ENCODE results near the gene JMJD4.

The JMJD4 gene

DNA sequence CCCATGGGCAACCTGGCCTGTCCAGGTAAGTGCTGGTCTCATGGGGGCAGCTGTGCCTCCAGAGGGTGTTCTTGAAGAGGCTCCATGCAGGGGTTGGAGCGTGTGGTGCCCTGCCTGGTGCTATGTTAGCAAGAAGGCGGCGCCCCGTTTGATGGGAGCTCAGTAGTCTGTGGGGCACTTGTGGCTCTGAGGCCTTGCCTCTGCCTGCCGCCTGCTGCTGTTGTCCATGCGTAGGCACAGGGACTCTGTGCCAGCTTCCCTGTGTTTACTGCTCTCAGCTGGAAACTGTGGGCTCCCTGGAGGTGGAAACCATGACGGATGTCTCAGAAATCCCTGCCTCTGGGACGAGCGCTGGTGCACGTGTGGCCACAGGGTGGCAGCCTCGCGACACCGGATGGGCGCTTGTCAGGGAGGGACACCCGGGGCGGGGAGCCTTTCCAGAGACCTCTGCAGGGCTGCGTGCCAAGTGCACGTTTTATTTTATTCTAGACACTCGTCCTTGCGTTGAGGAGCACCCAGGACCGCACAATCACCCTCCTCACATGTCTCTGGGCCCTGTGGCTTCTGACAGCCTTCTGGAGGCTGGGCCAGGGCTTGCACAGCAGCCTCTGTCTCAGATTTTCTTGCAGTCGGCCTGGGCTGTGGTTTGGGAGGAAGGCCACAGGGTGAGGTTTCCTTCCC lies 27.3 kb upstream of the JMJD4 start:
- Histone ChIP-seq H3K4me1 (ENCODE audit: low read length) (peaks cover 43% of the 10 kb centered on the region), H3K4me2 (ENCODE audit: low read depth, low read length) (peak overlapping the region; percentile 52), H2AFZ (ENCODE audit: low read length) (no peak overlapping the region; the same call in 1 of the 2 replicates), H3K9me3 (replicated peaks; ENCODE audit: insufficient read depth, low read length) (no peaks in the 10 kb centered on the region), H3K79me2 (ENCODE audit: low read length) (peaks cover 44% of the 10 kb centered on the region), H3K9me2 (replicated peaks; ENCODE audit: insufficient read depth, low read length) (no peaks in the 10 kb centered on the region), H3F3A (ENCODE audit: insufficient read depth, low read length) (peaks cover 31% of the 10 kb centered on the region), H4K20me1 (ENCODE audit: insufficient read depth, low read length) (no peaks in the 10 kb centered on the region), H3K36me3 (replicated peaks; ENCODE audit: insufficient read depth, low read length) (peaks cover 14% of the 10 kb centered on the region), H3K4me3 (ENCODE audit: low read length) (no peak overlapping the region), H3K27me3 (replicated peaks; ENCODE audit: insufficient read depth, low read length) (no peaks in the 10 kb centered on the region), H3K27ac (ENCODE audit: low read length) (peak overlapping the region; percentile 60; the same call in 1 of the 2 replicates), H3K9ac (ENCODE audit: low read length) (no peak overlapping the region)
- no peak for TF ChIP-seq EZH2phosphoT487 (IDR thresholded peaks at IDR 0.05; ENCODE audit: low read length)
- TF ChIP-seq, protein P1, sequence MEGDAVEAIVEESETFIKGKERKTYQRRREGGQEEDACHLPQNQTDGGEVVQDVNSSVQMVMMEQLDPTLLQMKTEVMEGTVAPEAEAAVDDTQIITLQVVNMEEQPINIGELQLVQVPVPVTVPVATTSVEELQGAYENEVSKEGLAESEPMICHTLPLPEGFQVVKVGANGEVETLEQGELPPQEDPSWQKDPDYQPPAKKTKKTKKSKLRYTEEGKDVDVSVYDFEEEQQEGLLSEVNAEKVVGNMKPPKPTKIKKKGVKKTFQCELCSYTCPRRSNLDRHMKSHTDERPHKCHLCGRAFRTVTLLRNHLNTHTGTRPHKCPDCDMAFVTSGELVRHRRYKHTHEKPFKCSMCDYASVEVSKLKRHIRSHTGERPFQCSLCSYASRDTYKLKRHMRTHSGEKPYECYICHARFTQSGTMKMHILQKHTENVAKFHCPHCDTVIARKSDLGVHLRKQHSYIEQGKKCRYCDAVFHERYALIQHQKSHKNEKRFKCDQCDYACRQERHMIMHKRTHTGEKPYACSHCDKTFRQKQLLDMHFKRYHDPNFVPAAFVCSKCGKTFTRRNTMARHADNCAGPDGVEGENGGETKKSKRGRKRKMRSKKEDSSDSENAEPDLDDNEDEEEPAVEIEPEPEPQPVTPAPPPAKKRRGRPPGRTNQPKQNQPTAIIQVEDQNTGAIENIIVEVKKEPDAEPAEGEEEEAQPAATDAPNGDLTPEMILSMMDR (IDR thresholded peaks at IDR 0.05; ENCODE audit: low read length) = peak; percentile 99
- DNase-seq = peak; percentile 89

DNA sequence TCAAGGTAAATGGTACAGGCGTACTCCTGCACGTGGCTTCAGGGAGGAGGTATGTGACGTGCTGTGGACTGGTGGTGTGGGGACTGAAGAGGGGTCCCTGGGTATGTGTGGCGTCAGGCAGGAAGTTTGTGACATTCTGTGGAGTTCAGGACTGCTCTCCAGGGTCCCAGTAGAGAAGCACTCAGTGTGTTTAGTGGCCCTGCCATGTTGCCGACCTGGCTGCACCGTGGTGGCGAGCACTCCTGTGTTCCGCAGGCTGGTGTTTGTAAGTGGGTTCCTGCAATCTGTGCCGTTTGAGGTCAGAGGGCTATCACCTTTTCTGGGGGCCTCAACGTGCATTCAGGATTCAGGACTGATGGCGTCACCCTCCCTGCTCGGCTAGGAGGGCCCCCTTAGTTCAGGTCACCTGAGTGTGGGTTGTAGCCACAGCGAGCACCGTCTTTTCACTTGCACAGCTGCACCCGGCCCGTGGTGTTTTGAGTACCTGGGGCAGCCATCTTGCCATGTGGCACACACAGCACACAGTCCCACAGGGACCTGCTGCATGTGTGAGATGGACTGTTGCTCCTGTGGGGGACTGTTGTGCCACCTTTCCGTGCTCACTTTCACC lies 26.6 kb upstream of the JMJD4 start:
- Histone ChIP-seq H3K4me3 (ENCODE audit: low read length) (0 out of 2 replicates have a peak overlapping the region, but pooled peaks have one; percentile 1), H3K4me2 (ENCODE audit: low read depth, low read length) (peak overlapping the region; percentile 52), H3K79me2 (ENCODE audit: low read length) (peaks cover 46% of the 10 kb centered on the region), H3K9me3 (replicated peaks; ENCODE audit: insufficient read depth, low read length) (no peaks in the 10 kb centered on the region), H2AFZ (ENCODE audit: low read length) (no peak overlapping the region), H3K4me1 (ENCODE audit: low read length) (peaks cover 43% of the 10 kb centered on the region), H4K20me1 (ENCODE audit: insufficient read depth, low read length) (no peaks in the 10 kb centered on the region), H3K9me2 (replicated peaks; ENCODE audit: insufficient read depth, low read length) (no peaks in the 10 kb centered on the region), H3K27me3 (replicated peaks; ENCODE audit: insufficient read depth, low read length) (no peaks in the 10 kb centered on the region), H3F3A (ENCODE audit: insufficient read depth, low read length) (peaks cover 31% of the 10 kb centered on the region), H3K9ac (ENCODE audit: low read length) (peak overlapping the region; percentile 5; the same call in 1 of the 2 replicates), H3K27ac (ENCODE audit: low read length) (peak overlapping the region; percentile 60), H3K36me3 (replicated peaks; ENCODE audit: insufficient read depth, low read length) (peaks cover 9% of the 10 kb centered on the region)
- no peak for DNase-seq
- TF ChIP-seq EZH2 (optimal IDR thresholded peaks at IDR 0.05; ENCODE audit: low read depth, low read length) (no peak), EZH2phosphoT487 (IDR thresholded peaks at IDR 0.05; ENCODE audit: low read length) (no peak)
- TF ChIP-seq, protein P1 (IDR thresholded peaks at IDR 0.05; ENCODE audit: low read length) = no peak

DNA sequence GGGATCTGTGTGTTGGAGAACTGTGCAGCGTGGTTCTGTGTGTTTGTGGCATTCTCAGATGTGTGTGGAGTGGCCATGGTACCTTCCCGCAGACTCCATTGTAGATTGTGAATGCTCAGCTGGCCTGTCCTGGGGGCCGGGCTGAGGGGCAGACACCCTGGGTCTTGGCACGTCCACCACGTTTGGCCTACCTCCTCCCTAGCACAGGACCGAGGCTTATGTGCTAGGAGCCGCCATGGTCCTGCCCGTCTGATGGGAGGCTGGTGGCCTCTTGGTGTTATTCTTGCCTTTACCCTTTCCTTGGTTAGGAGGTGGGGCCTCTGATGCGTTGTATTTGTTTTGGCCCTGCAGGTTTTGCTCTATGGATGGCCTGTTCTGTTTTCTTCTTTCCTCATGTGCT lies 25.3 kb upstream of the JMJD4 start:
- peaks cover 59% of the 10 kb centered on the region for H3K79me2 ChIP-seq (ENCODE audit: low read length)
- no peak overlapping the region; the same call in 1 of the 2 replicates for H3K4me3 ChIP-seq (ENCODE audit: low read length)
- H3K4me1 ChIP-seq (ENCODE audit: low read length) = peaks cover 43% of the 10 kb centered on the region
- peaks cover 31% of the 10 kb centered on the region for H3F3A ChIP-seq (ENCODE audit: insufficient read depth, low read length)
- H3K36me3 ChIP-seq (replicated peaks; ENCODE audit: insufficient read depth, low read length) = peaks cover 9% of the 10 kb centered on the region
- DNase-seq = no peak
- no peaks in the 10 kb centered on the region for H3K9me2 ChIP-seq (replicated peaks; ENCODE audit: insufficient read depth, low read length)
- H3K4me2 ChIP-seq (ENCODE audit: low read depth, low read length) = peak overlapping the region; percentile 46
- TF ChIP-seq EZH2phosphoT487 (IDR thresholded peaks at IDR 0.05; ENCODE audit: low read length) (no peak), EZH2 (optimal IDR thresholded peaks at IDR 0.05; ENCODE audit: low read depth, low read length) (no peak)
- TF ChIP-seq, protein P1 (IDR thresholded peaks at IDR 0.05; ENCODE audit: low read length) = no peak
- H3K27me3 ChIP-seq (replicated peaks; ENCODE audit: insufficient read depth, low read length) = no peaks in the 10 kb centered on the region
- H3K9me3 ChIP-seq (replicated peaks; ENCODE audit: insufficient read depth, low read length) = no peaks in the 10 kb centered on the region
- no peak overlapping the region for H2AFZ ChIP-seq (ENCODE audit: low read length)
- no peak overlapping the region for H3K9ac ChIP-seq (ENCODE audit: low read length)
- H4K20me1 ChIP-seq (ENCODE audit: insufficient read depth, low read length) = no peaks in the 10 kb centered on the region
- H3K27ac ChIP-seq (ENCODE audit: low read length) = peak overlapping the region; percentile 60; the same call in 1 of the 2 replicates

All from MM.1S (cell line).